AG04449 (cell line): ENCODE data around the gene EHHADH.

Experiments used
- CTCF ChIA-PET: fragments of 350-600 bp; formaldehyde crosslinking; extraction: SDS; loops from one replicate; lab custom pipeline; 2021; ENCODE audit warnings: antibody characterized with exemption; lab: Yijun Ruan, JAX
- POLR2A ChIA-PET: fragments of 400-600, 350-600 bp; formaldehyde crosslinking; extraction: SDS; loops from one replicate; lab custom pipeline; 2020; ENCODE audit warnings: antibody characterized with exemption, inconsistent platforms; lab: Yijun Ruan, JAX
- DNase-seq: peaks from one replicate; pipeline ENCODE4 v3.0.0-alpha.2; 2010; ENCODE audit warnings: low read depth, low spot score
- H3K4me3 ChIP-seq: 2 replicates; pipeline ENCODE4 v1.5.1; 2011; ENCODE audit warnings: low read depth, mild to moderate bottlenecking, control low read depth, low read length
- CTCF ChIP-seq: IDR thresholded peaks from one replicate; pipeline ENCODE4 v1.5.1; 2011; ENCODE audit warnings: mild to moderate bottlenecking, moderate library complexity, low read length, control low read depth, inconsistent platforms; ENCODE audit not compliant: insufficient read depth; ENCODE audit errors: missing control alignments

The EHHADH gene

GRCh38 chr3:185151964-185152409 lies 101.9 kb downstream of the EHHADH start:
- no peak for DNase-seq
- no peak for TF ChIP-seq CTCF
- POLR2A ChIA-PET: no interaction called here
- CTCF ChIA-PET: interaction anchor here (0.9 to 2.6 kb wide), 8 partner anchors 8 to 277 kb away, joined by 3 to 14 read pairs (median 4); no protein-coding TSS in a partner anchor
- H3K4me3 ChIP-seq: peak overlapping the region; percentile 83

GRCh38 chr3:185151101-185151963 lies 102.5 kb downstream of the EHHADH start:
- no peak for TF ChIP-seq CTCF
- CTCF ChIA-PET: interaction anchor here (0.9 to 2.6 kb wide), 8 partner anchors 7 to 277 kb away, joined by 3 to 14 read pairs (median 4); no protein-coding TSS in a partner anchor
- POLR2A ChIA-PET: no interaction called here
- peak overlapping the region; percentile 83 for H3K4me3 ChIP-seq
- DNase-seq: no peak

- no peak overlapping the region for H3K4me3 ChIP-seq
- DNase-seq: no peak
- ChIA-PET POLR2A (no interaction called here), CTCF (interaction anchor here (1.9 to 2.1 kb wide), 2 partner anchors 66 to 158 kb away, joined by 4 to 10 read pairs; no protein-coding TSS in a partner anchor)
- TF ChIP-seq CTCF: no peak
These were observed 103.3 kb downstream of the EHHADH start for GRCh38 chr3:185150561-185150960.

GRCh38 chr3:185149591-185149990 lies 104.3 kb downstream of the EHHADH start:
- no peak for TF ChIP-seq CTCF
- H3K4me3 ChIP-seq: no peak overlapping the region
- no peak for DNase-seq
- CTCF ChIA-PET: interaction anchor here (1.4 kb wide), 1 partner anchor 8 kb away, joined by 3 read pairs; no protein-coding TSS in a partner anchor
- POLR2A ChIA-PET: no interaction called here

GRCh38 chr3:185145511-185145910 lies 108.3 kb downstream of the EHHADH start:
- ChIA-PET POLR2A (no interaction called here), CTCF (interaction anchor here (1.3 kb wide), 1 partner anchor 12 kb away, joined by 3 read pairs; no protein-coding TSS in a partner anchor)
- no peak for DNase-seq
- TF ChIP-seq CTCF: no peak
- no peak overlapping the region for H3K4me3 ChIP-seq

GRCh38 chr3:185144784-185145183 lies 109.1 kb downstream of the EHHADH start:
- H3K4me3 ChIP-seq: no peak overlapping the region
- POLR2A ChIA-PET: no interaction called here
- DNase-seq: no peak
- CTCF ChIA-PET: interaction anchor here (1.3 kb wide), 1 partner anchor 7 kb away, joined by 3 read pairs; no protein-coding TSS in a partner anchor
- no peak for TF ChIP-seq CTCF
